A549 treated with CpdA at 1 μM for 4 hours (cell line): ENCODE measurements around the gene TRIM46. TPM values are rescaled to one million over a fixed set of nuclear protein-coding genes. Genes with fewer than 3 reads are reported as not detected.

Source experiments
- total RNA-seq: library from RNA; stranded (reverse); fragments of 200-300 nt; extraction: Qiagen RNA extraction; gene quantifications from 5 replicates; pipeline ENCODE4 v1.2.3, GENCODE V29; 2022; ENCODE audit warnings: low read depth

TRIM46 gene
- total RNA-seq, result 1.2 to 1.6 TPM (median 1.5 TPM) in 5 replicates

GRCh38 chr1:155173478-155174323 lies at the start of gene TRIM46:
Gene TRIM46 (plus strand): TSS chr1:155173849. CDS start chr1:155173967, 118 bp downstream.

GRCh38 chr1:155127105-155127966 lies 46.3 kb upstream of the TRIM46 start, which contains the start of gene EFNA1:
Gene EFNA1 (plus strand): TSS chr1:155127876. CDS start chr1:155127978, 102 bp downstream.

GRCh38 chr1:155135415-155136028 lies 38.1 kb upstream of the TRIM46 start, which contains the start of gene SLC50A1:
Gene SLC50A1 (plus strand): TSS chr1:155135852. CDS start chr1:155135912, 60 bp downstream.

GRCh38 chr1:155139895-155140629 lies 33.6 kb upstream of the TRIM46 start, which contains the start of gene DPM3:
Gene DPM3 (minus strand): TSS chr1:155140531. CDS start chr1:155140240, 291 bp downstream.

GRCh38 chr1:155172732-155173477 lies 744 bp upstream of the TRIM46 start, which contains the start of gene KRTCAP2:
Gene KRTCAP2 (minus strand): TSS chr1:155173304. CDS start chr1:155173224, 80 bp downstream.

GRCh38 chr1:155207806-155208540 lies 34.3 kb downstream of the TRIM46 start, which contains the start of gene THBS3:
Gene THBS3 (minus strand): TSS chr1:155207897. CDS start chr1:155207876, 21 bp downstream.

GRCh38 chr1:155208541-155209311 lies 35.1 kb downstream of the TRIM46 start, which contains the start of gene MTX1:
Gene MTX1 (plus strand): TSS chr1:155208695. CDS start chr1:155208805, 110 bp downstream.

Other genes starting within 250 kb of the TRIM46 start
- 38.2 to 44.2 TPM (median 41.9 TPM) in 5 replicates for gene PMVK, start 237.1 kb upstream of the TRIM46 start, total RNA-seq
- 12.4 to 16.4 TPM (median 15.2 TPM) in 5 replicates for gene PBXIP1, start 217.8 kb upstream of the TRIM46 start, total RNA-seq
- gene PYGO2, start 212.1 kb upstream of the TRIM46 start, total RNA-seq, result 19.2 to 24.9 TPM (median 22.4 TPM) in 5 replicates
- gene SHC1, start 203.1 kb upstream of the TRIM46 start, total RNA-seq, result 128 to 148 TPM (median 144 TPM) in 5 replicates
- gene CKS1B, start 199.2 kb upstream of the TRIM46 start, total RNA-seq, result 314 to 378 TPM (median 356 TPM) in 5 replicates
- gene FLAD1, start 190.5 kb upstream of the TRIM46 start, total RNA-seq, result 38.6 to 46.1 TPM (median 42.8 TPM) in 5 replicates
- gene LENEP, start 180.3 kb upstream of the TRIM46 start, total RNA-seq, result not detected in 5 replicates
- gene ZBTB7B, start 171.0 kb upstream of the TRIM46 start, total RNA-seq, result 16.3 to 24.6 TPM (median 22.0 TPM) in 5 replicates
- 0.32 to 0.79 TPM (median 0.43 TPM) in 4 of 5 replicates, not detected in the other for gene DCST2, start 140.1 kb upstream of the TRIM46 start, total RNA-seq
- 0.02 TPM in 1 of 5 replicates, not detected in the others for gene DCST1, start 140.0 kb upstream of the TRIM46 start, total RNA-seq
- 53.3 to 78.1 TPM (median 69.5 TPM) in 5 replicates for gene ADAM15, start 122.5 kb upstream of the TRIM46 start, total RNA-seq
- gene EFNA4, start 110.1 kb upstream of the TRIM46 start, total RNA-seq, result 7.0 to 10.0 TPM (median 8.4 TPM) in 5 replicates
- 2.3 to 5.0 TPM (median 4.7 TPM) in 5 replicates for gene EFNA3, start 95.0 kb upstream of the TRIM46 start, total RNA-seq
- 35.9 to 42.4 TPM (median 36.7 TPM) in 5 replicates for gene EFNA1, start 46.0 kb upstream of the TRIM46 start, total RNA-seq
- 32.2 to 36.2 TPM (median 34.4 TPM) in 5 replicates for gene SLC50A1, start 38.0 kb upstream of the TRIM46 start, total RNA-seq
- 63.4 to 108 TPM (median 93.8 TPM) in 5 replicates for gene DPM3, start 33.3 kb upstream of the TRIM46 start, total RNA-seq
- gene KRTCAP2, start 545 bp upstream of the TRIM46 start, total RNA-seq, result 200 to 262 TPM (median 243 TPM) in 5 replicates
- gene THBS3, start 34.0 kb downstream of the TRIM46 start, total RNA-seq, result 7.8 to 10.1 TPM (median 9.5 TPM) in 5 replicates
- 66.1 to 77.7 TPM (median 70.8 TPM) in 5 replicates for gene MTX1, start 34.8 kb downstream of the TRIM46 start, total RNA-seq
- gene ENTREP3, start 81.6 kb downstream of the TRIM46 start, total RNA-seq, result 25.8 to 40.1 TPM (median 36.2 TPM) in 5 replicates
- gene SCAMP3, start 88.5 kb downstream of the TRIM46 start, total RNA-seq, result 91.8 to 138 TPM (median 132 TPM) in 5 replicates
- 21.7 to 30.7 TPM (median 27.5 TPM) in 5 replicates for gene CLK2, start 99.7 kb downstream of the TRIM46 start, total RNA-seq
- gene HCN3, start 103.6 kb downstream of the TRIM46 start, total RNA-seq, result 2.9 to 5.8 TPM (median 4.5 TPM) in 5 replicates
- gene PKLR, start 127.6 kb downstream of the TRIM46 start, total RNA-seq, result not detected in 5 replicates
- gene FDPS, start 135.0 kb downstream of the TRIM46 start, total RNA-seq, result 159 to 171 TPM (median 162 TPM) in 5 replicates
- 42.4 to 55.7 TPM (median 48.0 TPM) in 5 replicates for gene RUSC1, start 147.0 kb downstream of the TRIM46 start, total RNA-seq